ENCODE measurements around the gene CIC.

DNA sequence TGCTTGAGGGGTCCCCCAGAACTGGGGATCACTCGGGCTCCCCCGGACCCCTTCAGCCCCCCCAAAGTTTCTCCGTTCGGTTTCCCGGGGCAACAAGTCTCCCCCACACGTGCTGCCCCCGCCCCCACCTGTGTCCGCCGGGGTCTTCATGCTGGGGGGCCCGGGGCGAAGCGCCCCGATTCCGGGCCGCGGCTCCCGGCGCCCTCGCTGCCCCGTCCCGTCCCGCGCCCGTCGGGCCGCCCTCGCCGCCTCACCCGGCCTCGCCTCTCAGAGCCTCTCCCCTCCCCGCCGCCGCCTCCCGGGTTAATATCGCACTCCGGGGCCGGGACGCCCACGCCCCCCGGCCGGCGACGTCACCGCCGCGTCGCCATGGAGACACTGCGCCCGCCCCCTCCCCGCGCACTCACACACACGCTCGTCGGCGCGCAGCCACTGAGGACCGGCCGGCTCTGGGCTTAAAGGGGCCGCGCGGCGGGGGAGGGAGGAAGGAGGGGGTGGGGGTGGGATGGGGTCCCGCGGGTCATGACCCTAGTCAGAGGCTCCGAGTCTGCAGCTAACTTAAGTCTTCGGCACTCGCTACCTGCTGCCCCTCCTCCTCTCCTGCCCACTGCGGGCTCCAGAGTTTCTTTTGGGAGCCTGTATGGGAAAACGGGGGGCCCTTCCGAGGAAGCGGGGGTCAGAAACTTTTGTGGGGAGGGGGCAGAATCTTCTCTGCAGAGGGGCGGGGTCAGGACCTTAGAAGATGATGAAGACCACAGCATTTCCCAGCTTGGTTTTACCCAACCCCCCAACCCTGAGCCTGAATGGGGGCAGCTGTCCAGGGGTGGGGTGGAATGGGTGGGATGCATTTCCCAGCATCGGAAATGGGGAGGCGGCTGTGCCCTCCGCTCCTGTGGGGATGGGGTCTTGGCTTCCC, 13.9 kb upstream of the CIC start, which contains the start of gene ERF:
- TF ChIP-seq CTCF (IDR thresholded peaks at IDR 0.05) (no peak), POLR2A (IDR thresholded peaks at IDR 0.05) (peak; percentile 95 to 99)
